ENCODE measurements around the gene SRP14.
"Not testable (repeated sequence)": the region's sequence is repeated elsewhere in the genome, so short reads cannot be mapped to it uniquely, and the experiment has no call there.

The SRP14 gene

DNA sequence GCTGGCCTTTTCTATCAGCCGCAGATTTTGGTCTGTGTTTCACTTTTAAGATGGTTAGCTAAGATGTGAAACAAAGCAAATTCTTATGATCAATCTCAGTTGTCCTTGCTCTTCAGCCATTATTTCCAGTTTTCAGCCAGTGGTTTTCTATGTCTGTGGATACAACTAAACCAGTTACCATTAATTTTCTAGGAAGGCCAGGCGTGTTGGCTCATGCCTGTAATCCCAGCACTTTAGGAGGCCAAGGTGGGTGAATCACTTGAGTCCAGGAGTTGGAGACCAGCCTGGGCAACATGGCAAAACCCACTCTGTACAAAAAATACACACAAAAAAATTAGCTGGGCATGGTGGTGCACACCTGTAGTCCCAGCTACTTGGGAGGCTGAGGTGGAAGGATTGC is 42.8 kb downstream of the SRP14 start:
- not testable (repeated sequence) for H3K27me3 ChIP-seq (ENCODE audit: insufficient read depth, low read length); H3K9me3 ChIP-seq (ENCODE audit: low read length); H2AFZ ChIP-seq (ENCODE audit: low read depth, low read length); H3K4me1 ChIP-seq (ENCODE audit: insufficient read depth, low read length); H3K4me3 ChIP-seq (ENCODE audit: low read length)
- peaks cover 64% of the 10 kb centered on the region for H3K36me3 ChIP-seq (ENCODE audit: insufficient read depth, low read length)

DNA sequence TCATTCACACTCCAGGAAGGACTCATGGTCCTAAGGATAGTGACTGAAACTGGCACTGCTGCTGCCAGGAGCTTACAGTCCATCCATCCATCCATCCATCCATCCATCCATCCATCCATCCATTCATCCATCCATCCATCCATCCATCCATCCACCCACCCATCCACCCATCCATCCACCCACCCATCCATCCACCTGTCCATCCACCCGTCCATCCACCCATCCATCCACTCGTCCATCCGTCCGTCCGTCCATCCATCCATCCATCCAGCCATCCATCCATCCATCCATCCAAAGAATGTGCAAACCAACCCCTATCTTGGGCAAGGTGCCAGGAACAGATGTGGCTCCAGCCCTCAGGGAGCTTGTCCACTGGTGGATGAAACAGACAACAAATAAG is 46.0 kb downstream of the SRP14 start:
- peaks cover 75% of the 10 kb centered on the region for H3K36me3 ChIP-seq (ENCODE audit: insufficient read depth, low read length)
- not testable (repeated sequence) for H3K9me3 ChIP-seq (ENCODE audit: low read length); H3K4me3 ChIP-seq (ENCODE audit: low read length); H3K4me1 ChIP-seq (ENCODE audit: insufficient read depth, low read length); H2AFZ ChIP-seq (ENCODE audit: low read depth, low read length); H3K27me3 ChIP-seq (ENCODE audit: insufficient read depth, low read length)

DNA sequence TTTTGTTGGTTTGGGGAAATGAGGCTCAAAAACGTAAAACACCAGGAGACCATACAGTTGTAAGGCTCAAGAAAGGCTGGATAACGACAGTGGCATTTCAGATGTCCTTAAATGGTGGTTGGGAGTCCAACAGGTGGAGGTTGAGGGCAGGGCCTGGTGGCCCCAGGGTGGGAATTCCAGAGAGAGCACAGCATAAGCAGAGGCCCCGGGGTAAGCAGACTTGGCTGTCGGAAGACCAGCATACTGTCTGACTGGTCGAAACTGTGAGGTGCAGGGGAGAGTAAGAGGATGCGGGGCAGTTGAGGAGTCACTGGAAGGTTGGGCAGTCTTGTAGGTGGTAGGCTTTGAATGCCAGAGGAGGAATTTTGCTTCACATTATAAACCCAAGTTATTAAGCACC is 48.3 kb downstream of the SRP14 start:
- Histone ChIP-seq H2AFZ (ENCODE audit: low read depth, low read length) (no peak overlapping the region), H3K9me3 (ENCODE audit: low read length) (no peaks in the 10 kb centered on the region), H3K27me3 (ENCODE audit: insufficient read depth, low read length) (no peaks in the 10 kb centered on the region), H3K36me3 (ENCODE audit: insufficient read depth, low read length) (peaks cover 82% of the 10 kb centered on the region), H3K4me3 (ENCODE audit: low read length) (no peak overlapping the region), H3K4me1 (ENCODE audit: insufficient read depth, low read length) (no peaks in the 10 kb centered on the region)

DNA sequence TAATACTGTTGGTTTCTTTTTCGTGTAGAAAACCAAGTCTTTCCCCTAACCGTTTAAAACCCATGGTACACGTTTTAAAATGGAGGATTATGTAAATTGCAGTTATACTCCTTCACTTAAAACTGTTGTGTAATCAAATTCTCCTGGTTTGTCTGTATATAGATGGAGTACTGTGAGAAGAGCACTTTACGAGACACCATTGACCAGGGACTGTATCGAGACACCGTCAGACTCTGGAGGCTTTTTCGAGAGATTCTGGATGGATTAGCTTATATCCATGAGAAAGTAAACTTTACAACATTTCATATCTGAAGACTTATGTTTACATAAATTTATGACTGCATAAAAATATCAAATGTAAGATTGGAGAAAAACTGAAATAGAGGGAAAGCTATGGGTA is 51.2 kb downstream of the SRP14 start:
- H3K4me3 ChIP-seq (ENCODE audit: low read length), result no peak overlapping the region
- no peaks in the 10 kb centered on the region for H3K4me1 ChIP-seq (ENCODE audit: insufficient read depth, low read length)
- H3K9me3 ChIP-seq (ENCODE audit: low read length), result no peaks in the 10 kb centered on the region
- H2AFZ ChIP-seq (ENCODE audit: low read depth, low read length), result no peak overlapping the region
- no peaks in the 10 kb centered on the region for H3K27me3 ChIP-seq (ENCODE audit: insufficient read depth, low read length)
- H3K36me3 ChIP-seq (ENCODE audit: insufficient read depth, low read length), result peaks cover 63% of the 10 kb centered on the region

Data from neuron (in vitro differentiated cells).